ENCODE data around the gene ANKMY2.

- TF ChIP-seq EZH2 (IDR thresholded peaks at IDR 0.05; ENCODE audit: borderline replicate concordance, low read length) (no peak), CTCF (IDR thresholded peaks at IDR 0.05; ENCODE audit: low read length) (no peak)
Measured at GRCh38 chr7:16559497-16560179, 85.9 kb downstream of the ANKMY2 start.

Data from OCI-LY1 (cell line).